NCI-H1417 treated with DMSO at 0.1 percent for 48 hours (cell line): ENCODE measurements around the gene FANK1.
A peak's percentile ranks its signal among the peaks of the same experiment; 100 is the strongest.

ENCODE experiments used
- DNase-seq: peaks from one replicate; lab custom pipeline; 2025; lab: John Stamatoyannopoulos, UW

FANK1 gene, protein sequence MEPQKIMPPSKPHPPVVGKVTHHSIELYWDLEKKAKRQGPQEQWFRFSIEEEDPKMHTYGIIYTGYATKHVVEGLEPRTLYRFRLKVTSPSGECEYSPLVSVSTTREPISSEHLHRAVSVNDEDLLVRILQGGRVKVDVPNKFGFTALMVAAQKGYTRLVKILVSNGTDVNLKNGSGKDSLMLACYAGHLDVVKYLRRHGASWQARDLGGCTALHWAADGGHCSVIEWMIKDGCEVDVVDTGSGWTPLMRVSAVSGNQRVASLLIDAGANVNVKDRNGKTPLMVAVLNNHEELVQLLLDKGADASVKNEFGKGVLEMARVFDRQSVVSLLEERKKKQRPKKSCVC

DNA sequence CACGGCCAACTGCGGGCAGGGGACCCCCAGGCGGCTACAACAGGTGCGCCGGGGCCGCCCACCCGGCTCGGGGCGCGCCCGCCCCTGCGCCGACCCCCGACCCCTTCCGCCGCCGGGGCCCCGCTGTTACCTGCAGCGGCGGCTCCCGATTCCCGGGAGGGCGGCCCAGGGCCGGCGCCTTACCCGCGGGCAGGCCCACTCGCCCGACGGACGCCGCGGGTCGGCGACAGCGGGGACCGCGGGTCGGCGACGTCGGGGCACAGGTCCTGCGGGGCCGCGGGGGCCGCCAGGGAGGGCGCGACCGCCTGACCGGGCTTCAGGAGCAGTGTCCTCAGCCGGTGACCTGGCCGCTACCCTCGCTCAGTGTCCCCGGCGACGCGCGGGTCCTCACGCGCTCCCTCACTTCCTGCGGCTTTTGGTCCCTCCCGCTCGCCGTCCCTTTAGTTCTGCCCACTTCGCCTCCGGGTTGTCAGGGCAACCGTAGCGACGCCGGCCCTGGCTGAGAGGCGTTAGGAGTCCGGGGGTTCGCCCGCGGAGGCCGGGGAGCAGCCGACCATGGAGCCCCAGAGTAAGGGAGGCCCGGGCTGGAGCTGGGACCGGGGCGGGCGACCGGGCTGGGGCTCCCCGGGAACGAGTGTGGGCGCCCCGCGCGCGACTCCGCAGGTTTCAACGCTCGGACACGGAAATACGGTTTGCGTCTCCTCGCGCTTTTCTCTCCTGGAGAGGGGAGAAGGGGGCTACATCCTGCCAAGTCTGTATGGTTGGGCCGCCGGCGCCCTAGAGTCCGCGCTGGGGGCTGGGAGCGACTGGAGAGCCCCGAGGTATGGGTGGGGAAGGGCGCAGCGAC is at the start of gene FANK1:
FANK1 (plus strand) TSS at position 477 of the 847 bp plus-strand sequence; CDS start at position 556, 79 bp downstream.
- DNase-seq, result peak; percentile 11

DNA sequence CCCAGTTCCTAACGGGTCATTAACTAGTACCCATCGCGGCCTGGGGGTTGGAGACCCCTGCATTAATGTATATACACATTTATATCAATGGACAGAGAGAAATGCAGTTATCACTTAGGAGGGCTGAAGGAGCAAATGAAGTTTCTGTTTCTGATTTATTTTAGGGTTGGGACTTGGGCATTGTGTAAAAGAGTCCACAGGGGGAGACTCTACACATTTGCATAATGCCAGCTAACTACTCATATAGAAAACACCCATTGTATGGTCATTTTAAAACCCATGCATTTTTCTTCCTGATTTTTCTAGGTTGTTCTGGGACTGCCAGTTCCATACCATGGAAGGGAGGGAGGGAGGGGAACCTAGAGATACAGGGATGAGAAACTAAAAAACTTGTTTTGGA is 49.5 kb upstream of the FANK1 start:
- no peak for DNase-seq

DNA sequence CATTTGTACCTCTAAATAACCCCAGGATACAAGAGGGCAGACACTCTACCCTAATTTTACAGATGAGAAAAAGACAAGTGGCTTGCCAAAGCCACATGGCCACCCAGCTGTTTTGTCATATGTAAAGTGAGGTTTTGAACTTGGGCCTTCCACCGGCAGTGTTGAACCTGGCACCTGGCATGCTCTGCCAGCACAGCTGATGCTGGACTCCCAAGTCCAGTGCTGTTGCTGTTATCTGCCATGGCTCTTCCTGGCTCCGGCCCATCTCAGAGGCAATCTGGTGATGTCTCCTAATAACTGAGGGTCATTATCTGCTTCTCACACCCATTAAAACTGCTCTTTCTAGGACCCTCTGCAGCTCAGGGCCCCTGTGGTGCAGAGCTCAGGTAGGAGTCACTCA is 48.0 kb upstream of the FANK1 start:
- no peak for DNase-seq

DNA sequence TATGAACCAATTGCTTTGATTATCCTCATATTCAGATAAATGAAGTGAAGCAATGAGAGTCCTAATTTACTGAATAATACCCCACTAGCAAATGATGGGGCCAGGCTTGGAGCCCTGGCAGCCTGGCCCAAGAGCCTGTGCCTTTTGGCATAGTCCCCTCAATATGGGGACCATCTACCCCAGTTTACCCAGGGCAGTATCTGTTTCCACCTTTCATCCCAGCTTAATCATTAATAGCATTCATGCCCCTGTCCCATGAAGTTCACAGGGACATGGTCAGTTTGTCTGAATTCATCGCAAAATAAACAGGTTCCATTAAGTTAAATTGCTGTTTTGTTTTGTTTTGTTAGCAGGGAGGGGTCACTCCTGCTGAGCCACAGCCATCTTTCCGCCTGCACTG is 47.5 kb upstream of the FANK1 start:
- no peak for DNase-seq

DNA sequence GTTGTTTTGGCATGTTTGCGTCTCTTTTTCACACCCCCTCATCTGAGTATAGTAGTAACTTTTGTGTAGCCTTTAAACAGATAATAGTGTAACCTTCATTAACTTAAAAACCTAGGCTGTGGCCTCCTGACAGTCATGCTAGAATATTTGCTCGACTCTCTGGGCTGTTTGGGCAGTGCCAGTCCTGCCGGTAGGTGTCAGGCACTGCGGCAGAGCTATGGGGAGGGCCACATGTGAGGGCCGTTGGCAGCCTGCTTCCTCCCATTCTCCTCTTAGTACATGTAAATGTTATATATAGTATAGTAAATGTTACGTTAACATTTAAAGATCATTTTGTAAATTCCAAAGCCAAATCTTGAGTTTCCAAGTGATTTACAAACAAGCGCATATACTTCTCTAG is 46.9 kb upstream of the FANK1 start:
- DNase-seq, result no peak

DNA sequence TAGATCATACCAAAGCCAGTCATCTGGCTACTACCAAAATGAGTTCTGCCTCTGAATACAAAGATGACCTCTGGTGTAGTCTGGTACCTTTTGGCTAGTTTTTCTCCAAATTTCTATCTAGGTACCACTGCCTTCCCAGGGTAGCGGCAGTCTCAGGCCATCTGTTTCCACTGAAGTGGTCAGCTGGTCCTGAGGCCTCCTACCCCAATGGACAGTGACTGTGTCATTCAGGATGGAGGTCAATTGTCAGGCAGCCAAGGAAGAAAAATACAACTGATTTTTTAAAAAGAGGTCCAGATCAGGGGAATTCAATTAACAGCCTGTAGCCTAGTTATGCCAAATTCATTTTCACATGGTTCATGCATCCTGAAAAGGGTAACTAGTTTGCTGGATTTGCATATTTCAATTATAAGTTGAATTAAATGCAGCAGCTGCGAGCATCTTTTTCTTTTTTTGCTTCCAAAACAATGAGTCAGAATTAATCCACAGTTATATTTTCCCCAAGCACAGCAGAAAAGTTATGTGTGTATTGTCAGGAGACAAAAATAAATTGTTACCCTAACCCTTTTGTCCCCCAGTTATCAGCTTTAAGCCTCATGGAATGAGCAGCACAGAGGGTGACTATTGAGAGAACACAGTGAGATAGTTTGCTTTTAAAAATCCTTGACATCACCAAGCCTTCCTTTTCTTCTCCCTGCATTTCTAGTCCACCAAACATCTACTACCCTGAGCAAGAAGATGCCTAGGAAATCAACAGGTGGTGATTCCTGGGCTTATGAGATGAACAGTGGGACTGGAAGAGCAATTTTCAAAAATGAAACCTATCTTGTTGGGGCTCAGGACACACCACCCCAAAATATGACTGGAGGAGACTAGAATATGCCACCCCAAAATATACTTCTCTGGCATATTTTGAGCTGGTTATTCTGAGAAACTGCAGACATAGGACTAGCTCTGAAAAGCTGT is 45.3 kb upstream of the FANK1 start:
- no peak for DNase-seq

DNA sequence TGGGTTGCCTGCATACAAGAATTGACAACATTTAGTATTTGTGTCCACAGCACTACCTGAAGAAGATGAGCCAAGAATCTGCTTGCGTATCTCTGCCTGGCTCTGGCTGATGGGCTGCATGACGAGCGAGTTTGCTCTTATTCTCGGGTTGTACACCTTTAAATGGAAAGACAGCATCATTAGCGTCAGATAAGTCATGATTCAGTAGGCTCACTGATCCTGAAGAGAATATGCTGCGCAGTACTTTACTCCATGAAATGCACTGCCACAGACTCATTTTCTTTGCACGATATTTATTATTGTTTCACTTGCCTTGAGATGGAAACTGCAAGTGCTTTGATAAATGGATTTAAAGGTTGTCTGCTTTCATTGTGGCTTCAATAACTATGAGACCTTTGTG is 43.9 kb upstream of the FANK1 start:
- no peak for DNase-seq

DNA sequence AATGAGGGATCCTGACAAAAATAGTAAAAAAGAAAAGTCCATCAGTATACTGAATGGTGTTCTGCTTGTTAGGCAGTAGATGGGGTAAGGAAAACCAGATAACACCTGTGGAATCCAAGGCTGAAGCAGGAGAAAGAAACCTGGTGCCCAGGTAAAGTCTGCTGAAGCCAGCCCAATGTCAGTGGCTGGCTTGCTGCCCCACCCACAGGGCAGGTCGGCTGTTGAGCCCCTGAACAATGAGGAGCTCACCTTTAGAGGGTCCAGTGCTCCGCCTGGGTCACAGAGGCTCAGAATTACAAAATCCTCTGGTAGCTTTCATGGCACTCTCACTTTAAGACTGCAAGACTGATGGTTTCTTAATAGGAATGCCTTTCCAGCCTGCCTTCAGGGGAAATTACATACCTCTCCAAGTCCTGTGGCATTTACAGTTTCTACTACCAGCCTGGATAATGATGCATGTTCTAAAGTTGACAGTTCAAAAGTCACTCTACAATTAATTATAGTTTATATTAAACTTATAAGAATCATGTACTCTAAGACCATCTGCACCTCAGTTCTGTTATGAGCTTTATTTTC is 39.1 kb upstream of the FANK1 start:
- DNase-seq, result no peak

DNA sequence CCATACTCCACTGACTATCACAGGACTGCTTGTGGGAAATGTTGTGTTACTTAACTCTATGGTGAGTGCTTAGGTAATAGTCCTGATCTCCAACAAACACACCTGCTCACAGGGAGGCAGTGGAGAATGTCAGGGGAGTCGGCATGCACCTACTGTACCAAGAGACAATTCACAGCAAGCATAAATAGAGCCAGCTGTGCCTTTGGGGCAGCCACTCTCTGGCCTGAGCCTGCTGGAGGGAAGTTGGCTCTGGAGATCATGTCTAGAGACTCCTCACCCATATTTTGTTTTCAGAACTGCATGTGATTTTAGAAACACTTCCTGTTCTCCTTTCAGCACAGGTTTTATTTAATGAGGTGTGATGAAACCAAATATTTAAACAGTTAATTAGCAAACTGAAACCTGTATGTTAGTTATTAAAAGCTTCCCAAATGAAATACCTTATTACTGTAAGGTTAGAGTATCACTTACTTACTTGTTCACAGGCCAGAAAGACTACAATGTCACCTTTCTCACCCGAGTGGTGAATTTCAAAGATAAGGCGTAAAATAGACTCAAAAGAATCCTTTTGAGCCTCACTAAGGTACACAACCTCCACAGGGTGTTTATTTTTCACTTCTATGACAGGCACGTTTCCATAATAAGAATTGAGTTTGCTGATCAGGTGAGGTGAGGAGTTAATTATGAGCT is 37.1 kb upstream of the FANK1 start:
- DNase-seq, result no peak

DNA sequence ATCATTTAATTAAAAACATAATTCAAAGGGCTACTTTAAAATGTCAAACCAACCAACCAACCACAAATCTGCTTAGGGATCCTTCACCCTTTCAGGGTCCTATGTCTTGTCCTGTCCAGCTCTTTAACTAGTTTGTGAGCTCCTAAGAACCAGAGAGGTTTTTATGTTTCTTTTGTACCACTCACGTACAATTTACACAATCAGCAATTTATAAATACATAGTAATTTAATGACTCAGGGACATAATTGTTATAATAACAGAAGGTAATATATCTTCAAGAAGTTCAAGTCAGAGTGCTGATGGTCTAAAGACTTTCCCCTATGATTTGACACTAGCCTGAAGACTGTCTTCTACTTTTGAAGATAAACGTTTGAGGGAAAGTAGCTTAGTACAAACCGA is 31.2 kb upstream of the FANK1 start:
- no peak for DNase-seq

DNA sequence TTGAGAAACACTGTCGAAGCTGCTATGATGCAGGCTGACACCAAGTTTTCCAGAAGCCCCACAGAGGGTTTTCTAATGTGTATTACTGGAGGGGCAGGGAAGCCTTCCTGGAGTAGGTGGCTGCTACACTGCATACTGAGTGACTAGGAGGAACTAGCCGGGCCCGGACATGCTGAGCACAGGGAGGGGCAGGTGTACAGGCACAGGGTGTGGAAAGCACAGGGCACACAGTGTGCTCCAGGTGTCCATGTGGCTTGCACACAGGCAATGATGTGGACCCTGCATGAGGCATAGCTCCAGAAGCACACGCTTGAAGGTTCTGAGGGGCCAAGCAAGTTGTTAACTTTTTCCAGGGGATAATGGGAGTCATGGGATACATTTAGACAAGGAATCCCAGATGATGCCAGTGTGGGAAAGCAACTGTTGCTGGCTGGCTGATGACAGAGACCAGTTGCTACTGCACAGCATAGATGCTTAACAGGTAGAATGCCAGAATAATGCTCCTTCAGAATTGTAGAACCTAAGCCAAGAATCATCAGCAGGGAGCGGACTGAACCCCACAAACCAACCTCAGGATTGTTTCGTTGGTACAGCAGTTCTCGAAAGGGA is 29.8 kb upstream of the FANK1 start:
- no peak for DNase-seq

DNA sequence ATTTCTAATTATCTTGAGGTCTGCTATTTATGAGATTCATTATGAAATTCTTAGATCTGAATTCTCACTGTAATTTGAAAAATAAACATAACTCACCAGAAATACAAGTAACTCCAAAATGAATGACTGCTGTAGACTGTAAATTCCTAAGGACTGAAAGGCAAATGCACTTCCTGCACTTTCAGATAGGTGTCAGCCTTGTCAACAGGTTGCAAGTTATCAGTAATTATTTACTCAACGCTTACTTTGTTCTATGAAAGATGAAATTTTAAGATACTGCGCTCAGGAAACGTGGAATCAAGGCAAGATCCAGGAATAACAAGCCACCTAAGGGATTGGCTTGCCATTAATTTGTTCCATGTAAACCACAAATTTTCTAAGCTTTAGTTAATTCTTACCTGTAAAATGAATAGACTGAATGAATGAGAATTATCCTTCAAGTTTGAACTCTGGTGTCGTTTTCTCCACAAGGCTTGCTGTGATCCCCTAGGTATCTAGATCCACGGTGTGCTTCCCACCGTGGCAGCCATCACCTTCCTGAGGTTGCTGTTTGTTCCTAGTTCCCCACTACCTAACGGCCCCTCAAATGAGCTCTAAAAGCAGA is 27.9 kb upstream of the FANK1 start:
- DNase-seq, result no peak

DNA sequence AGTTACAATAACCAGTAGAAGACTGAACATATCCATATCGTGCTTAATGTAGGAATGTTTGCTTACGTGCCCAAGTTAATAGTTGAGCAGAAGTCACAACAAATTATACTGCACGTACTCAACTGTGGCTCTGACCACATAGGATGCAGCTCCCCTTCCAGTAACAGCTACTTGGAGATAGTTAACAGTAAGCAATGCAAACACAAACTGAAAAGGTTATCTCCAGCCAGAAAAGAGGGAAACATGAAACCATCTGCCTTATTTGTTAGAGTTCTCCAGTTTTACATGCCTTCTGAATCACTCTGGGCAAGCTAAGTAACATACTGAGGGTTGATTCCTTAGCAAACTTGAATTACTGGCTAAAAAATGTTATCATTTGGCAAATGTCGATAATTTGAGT is 25.0 kb upstream of the FANK1 start:
- no peak for DNase-seq

DNA sequence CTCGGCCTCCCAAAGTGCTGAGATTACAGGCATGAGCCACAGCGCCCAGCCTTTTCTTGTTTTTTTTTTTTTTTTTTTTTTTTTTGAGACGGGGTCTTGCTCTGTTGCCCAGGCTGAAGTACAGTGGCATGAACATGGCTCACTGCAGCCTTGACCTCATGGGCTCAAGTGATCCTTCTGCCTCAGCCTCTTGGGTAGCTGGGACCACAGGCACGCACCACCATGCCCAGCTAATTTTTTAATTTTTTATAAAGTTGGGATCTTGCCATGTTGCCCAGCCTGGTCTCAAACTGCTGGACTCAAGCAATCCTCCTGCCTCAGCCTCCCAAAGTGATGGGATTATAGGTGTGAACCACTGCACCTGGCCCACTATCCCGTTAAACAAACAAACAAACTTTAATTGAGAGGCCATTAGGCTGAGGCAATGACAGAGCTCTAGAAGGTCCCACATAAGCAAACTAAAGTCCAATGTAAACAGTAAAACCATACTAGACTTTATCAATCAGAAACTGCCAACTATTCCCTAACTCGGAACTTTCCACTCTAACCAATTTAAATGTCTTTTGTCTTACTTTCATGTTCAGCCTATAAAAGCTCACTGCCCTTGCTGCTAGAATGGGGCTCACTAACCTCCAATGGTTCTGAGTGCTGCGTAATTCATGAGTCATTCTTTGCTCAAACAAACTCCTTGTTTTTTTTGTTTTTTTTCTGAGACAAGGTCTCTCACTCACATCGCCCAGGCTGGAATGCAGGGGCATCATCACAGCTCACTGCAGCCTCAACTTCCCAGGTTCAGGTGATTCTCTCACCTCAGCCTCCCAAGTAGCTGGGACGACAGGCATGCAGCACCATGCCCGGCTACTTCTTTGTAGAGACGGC is 17.2 kb upstream of the FANK1 start:
- DNase-seq, result no peak

DNA sequence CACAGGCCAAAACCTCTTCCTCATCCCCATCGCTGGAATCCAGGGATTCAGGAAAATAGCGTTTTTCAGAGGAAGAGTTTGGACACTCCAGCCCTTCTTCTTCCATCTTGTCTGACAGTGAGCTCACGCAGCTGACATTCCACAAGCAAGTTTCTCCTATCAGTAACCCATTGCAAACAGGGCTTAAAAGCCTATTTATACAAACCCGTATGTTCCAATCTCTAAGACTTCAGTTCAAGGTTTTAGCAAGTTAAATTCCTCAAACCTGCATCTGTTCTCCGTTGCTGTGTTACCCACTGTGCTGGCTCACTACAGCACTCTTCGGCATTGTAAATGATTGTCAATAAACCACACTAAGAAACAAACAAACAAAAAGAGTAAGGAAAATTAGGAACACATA is 15.6 kb upstream of the FANK1 start:
- DNase-seq, result no peak

DNA sequence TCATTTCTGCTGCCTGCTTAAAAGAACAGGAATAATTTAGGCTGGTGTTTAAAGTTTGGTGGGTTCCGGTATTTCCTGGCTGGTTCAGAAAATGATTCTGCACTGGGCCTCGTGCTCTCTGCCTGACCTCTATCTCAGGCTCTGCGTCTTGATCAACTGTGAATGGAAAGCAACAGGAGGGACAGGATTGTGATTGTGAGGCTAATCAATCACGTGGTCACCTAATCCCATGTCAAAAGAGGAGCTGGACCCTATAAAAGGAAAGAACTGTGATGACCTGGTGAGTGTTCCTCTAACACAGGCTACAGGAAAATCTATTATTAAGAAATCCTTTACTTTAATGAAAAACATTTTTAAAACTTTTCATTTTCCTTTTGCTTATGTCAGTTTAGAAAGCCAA is 15.2 kb upstream of the FANK1 start, which contains the start of gene DHX32:
DHX32 (minus strand) TSS at position 101 of the 400 bp plus-strand sequence. CDS start 468 bp downstream, outside the sequence.
- no peak for DNase-seq

DNA sequence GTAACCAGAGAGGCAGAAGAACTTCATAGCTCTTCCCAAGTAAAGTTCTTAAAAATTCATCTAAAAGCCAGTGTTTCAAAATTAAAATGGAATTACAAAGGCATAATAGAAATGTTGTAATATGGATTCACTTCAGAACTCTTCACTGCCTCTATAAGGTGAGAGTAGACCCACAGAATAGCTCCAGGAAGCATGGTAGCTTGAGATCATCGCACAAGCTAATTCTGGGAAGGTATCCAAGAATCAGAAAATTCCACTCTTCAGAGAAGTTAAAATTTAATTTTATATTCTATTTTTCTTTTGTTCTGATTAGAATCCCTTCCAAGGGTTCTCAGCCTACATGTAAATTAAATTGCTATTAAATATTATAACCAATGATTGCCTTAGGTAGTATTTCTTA is 13.8 kb upstream of the FANK1 start:
- DNase-seq, result no peak

DNA sequence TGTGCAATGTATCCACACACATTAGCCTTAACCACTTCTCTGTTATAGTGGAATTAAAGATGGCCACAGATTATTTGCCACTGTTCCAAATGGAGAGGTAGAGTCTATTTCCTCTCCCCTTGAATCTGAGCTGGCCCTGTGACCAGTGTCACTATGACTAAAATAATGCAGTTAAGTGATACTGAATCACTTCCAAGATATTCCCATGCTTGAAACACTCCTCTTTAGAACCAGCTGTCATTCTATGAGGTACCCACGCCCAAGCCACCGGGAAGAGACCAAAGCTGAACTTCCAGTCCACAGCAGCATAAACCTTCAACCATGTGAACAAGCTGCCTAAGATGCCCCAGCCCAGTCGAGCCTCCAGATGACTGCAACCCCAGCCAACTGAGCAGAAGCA is 13.2 kb upstream of the FANK1 start:
- no peak for DNase-seq

DNA sequence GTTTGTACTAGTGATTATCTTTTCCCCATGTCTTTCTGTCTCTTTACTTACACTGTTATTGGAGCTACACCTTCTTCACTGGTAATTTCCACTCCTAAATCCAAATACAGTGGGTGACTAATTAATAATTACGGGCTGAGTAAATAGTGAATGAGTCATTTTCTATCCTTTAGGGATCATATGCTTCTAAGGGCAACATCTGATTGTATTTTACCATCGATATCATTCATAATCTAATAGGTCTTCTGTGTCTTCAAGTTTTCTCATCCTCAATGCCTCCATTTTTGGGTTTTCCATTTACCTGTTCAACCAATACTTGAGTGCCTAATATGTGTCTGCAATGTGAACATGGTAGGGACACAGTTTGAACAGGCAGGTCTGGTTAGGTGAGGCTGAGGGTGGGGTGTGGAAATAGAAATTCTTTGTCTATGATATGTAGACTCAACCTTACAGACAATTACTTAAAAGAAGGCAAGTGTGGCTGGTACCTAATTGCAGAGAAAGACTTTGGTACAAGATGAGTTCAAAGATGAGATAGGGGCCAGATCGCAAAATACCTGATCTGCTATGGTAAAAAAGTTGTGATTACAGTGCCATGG is 9.4 kb upstream of the FANK1 start:
- no peak for DNase-seq
